ENCODE data around the gene CCDC178. TPM values are rescaled to one million over a fixed set of nuclear protein-coding genes. Genes with fewer than 3 reads are reported as not detected.
"Not testable (repeated sequence)": the region's sequence is repeated elsewhere in the genome, so short reads cannot be mapped to it uniquely, and the experiment has no call there.

Gene CCDC178
- polyA plus RNA-seq, 2 of the 4 experiments (the other 2 are of a cell fraction) = 0.06 TPM; not detected in 1

DNA sequence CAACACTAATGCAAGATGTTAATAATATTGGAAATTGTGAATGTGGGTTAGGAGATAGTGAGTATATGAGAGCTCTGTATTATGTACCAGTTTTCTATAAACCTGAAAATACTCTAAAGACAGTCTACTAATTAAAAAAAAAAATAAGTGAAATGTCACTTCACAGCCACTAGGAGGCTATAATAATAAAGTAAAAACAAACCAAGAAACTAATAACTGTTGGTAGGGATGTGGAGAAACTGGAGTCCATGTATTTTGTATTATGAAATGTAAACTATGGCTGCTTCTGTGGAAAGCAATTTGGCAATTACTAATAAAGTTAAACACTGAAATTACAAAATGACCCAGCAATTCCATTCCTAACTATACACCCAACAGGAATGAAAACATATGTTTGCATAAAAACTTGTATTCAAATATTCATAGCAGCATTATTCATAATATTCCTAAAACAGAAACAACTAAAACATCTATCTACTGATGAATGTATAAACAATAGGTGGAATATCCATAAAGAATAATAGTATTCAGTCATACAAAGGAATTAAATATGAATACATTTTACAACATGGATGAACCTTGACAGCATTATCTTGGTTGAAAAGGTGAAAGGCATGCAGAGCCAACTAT, 36.2 kb downstream of the CCDC178 start (continued):
- no peak for TF ChIP-seq JUNB (IDR thresholded peaks at IDR 0.05)
- no peak for TF ChIP-seq EHMT2 (IDR thresholded peaks at IDR 0.05; ENCODE audit: low read depth)

DNA sequence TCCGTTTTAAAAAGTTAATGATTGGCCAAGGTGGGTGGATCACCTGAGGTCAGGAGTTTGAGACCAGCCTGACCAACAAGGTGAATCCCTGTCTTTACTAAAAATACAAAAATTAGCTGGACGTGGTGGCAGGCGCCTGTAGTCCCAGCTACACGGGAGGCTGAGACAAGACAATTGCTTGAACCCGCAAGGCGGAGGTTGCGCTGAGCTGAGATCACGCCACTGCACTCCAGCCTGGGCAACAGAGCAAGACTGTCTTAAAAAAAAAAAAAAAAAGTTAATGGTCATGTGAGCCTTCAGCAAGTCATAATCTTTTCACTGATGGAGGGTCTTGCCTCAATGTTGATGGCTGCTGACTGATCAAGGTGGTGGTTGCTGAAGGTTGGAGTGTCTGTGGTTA, 41.6 kb downstream of the CCDC178 start:
- H3K4me1 ChIP-seq; H3K27ac ChIP-seq; FAIRE-seq; H3K9me3 ChIP-seq; POLR2A ChIA-PET; ATAC-seq; H3K4me3 ChIP-seq; H3K4me2 ChIP-seq; DNase-seq (ENCODE audit: low read depth in 1 of 2, low spot score in 1 of 2); CTCF ChIA-PET: not testable (repeated sequence)
- WGBS (ENCODE audit: missing lambda C conversion rate) = 47% methylated on average over 8 of the region's 8 CpGs

DNA sequence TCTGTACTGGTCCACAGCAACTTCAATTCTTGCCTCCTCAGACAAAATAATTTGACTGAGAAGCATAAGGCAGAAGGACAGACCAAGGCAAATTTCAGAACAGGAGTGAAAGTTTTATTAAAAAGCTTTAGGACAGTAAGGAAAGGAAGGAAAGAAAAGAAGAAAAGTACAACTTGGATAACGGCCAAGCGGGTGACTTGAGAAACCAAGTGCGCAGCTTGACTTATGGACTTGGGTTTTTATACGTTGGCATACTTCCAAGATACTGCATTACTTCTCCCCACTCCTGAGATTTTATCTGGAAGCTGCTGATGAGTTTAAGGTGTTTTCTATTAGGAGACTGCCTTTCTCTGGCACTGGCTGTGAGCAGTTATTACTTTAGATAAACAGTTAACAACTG, 64.7 kb downstream of the CCDC178 start:
- Histone ChIP-seq H3K4me1 (no peaks in the 10 kb centered on the region), H3K9me3 (no peaks in the 10 kb centered on the region), H3K4me2 (no peak overlapping the region), H3K4me3 (no peak overlapping the region), H3K27ac (no peak overlapping the region)
- POLR2A ChIA-PET = no interaction called here
- WGBS (ENCODE audit: missing lambda C conversion rate) = 35% methylated on average over 4 of the region's 4 CpGs
- ATAC-seq (no peak), DNase-seq (ENCODE audit: low read depth in 1 of 2, low spot score in 1 of 2) (no peak), FAIRE-seq (no peak)
- CTCF ChIA-PET = interaction anchor here (1.4 kb wide), 1 partner anchor 9 kb away, joined by 3 read pairs; no protein-coding TSS in a partner anchor
- TF ChIP-seq, protein P1, sequence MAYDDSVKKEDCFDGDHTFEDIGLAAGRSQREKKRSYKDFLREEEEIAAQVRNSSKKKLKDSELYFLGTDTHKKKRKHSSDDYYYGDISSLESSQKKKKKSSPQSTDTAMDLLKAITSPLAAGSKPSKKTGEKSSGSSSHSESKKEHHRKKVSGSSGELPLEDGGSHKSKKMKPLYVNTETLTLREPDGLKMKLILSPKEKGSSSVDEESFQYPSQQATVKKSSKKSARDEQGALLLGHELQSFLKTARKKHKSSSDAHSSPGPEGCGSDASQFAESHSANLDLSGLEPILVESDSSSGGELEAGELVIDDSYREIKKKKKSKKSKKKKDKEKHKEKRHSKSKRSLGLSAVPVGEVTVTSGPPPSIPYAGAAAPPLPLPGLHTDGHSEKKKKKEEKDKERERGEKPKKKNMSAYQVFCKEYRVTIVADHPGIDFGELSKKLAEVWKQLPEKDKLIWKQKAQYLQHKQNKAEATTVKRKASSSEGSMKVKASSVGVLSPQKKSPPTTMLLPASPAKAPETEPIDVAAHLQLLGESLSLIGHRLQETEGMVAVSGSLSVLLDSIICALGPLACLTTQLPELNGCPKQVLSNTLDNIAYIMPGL (CRISPR knock-in tag; IDR thresholded peaks at IDR 0.05; ENCODE audit: borderline replicate concordance) = no peak
- no peak for TF ChIP-seq TP53 (CRISPR knock-in tag; IDR thresholded peaks at IDR 0.05)
- no peak for TF ChIP-seq GATA3 (IDR thresholded peaks at IDR 0.05; ENCODE audit: borderline replicate concordance)
- TF ChIP-seq, protein P2, sequence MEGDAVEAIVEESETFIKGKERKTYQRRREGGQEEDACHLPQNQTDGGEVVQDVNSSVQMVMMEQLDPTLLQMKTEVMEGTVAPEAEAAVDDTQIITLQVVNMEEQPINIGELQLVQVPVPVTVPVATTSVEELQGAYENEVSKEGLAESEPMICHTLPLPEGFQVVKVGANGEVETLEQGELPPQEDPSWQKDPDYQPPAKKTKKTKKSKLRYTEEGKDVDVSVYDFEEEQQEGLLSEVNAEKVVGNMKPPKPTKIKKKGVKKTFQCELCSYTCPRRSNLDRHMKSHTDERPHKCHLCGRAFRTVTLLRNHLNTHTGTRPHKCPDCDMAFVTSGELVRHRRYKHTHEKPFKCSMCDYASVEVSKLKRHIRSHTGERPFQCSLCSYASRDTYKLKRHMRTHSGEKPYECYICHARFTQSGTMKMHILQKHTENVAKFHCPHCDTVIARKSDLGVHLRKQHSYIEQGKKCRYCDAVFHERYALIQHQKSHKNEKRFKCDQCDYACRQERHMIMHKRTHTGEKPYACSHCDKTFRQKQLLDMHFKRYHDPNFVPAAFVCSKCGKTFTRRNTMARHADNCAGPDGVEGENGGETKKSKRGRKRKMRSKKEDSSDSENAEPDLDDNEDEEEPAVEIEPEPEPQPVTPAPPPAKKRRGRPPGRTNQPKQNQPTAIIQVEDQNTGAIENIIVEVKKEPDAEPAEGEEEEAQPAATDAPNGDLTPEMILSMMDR (IDR thresholded peaks at IDR 0.05) = no peak
- TF ChIP-seq ZSCAN20 (CRISPR knock-in tag; IDR thresholded peaks at IDR 0.05) = no peak
- no peak for TF ChIP-seq SREBF2 (IDR thresholded peaks at IDR 0.05)
- no peak for TF ChIP-seq HEYL (CRISPR knock-in tag; IDR thresholded peaks at IDR 0.05)
- no peak for TF ChIP-seq EHMT2 (IDR thresholded peaks at IDR 0.05; ENCODE audit: low read depth)
- no peak for TF ChIP-seq ZC3H11A (IDR thresholded peaks at IDR 0.05)
- no peak for TF ChIP-seq JUNB (IDR thresholded peaks at IDR 0.05)
- TF ChIP-seq, protein P3, sequence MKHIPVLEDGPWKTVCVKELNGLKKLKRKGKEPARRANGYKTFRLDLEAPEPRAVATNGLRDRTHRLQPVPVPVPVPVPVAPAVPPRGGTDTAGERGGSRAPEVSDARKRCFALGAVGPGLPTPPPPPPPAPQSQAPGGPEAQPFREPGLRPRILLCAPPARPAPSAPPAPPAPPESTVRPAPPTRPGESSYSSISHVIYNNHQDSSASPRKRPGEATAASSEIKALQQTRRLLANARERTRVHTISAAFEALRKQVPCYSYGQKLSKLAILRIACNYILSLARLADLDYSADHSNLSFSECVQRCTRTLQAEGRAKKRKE (CRISPR knock-in tag; IDR thresholded peaks at IDR 0.05; ENCODE audit: low read depth) = no peak
- TF ChIP-seq FOXS1 (CRISPR knock-in tag; IDR thresholded peaks at IDR 0.05) = no peak
- no peak for TF ChIP-seq BHLHE40 (IDR thresholded peaks at IDR 0.05; ENCODE audit: low read depth, low read length)
- TF ChIP-seq RARB (CRISPR knock-in tag; IDR thresholded peaks at IDR 0.05) = no peak
- TF ChIP-seq ZNF302 (CRISPR knock-in tag; IDR thresholded peaks at IDR 0.05) = no peak
- no peak for TF ChIP-seq MYC (IDR thresholded peaks at IDR 0.05; ENCODE audit: borderline replicate concordance, low read length)
- no peak for TF ChIP-seq CBX8 (IDR thresholded peaks at IDR 0.05)
- no peak for TF ChIP-seq EHF (CRISPR knock-in tag; IDR thresholded peaks at IDR 0.05)

DNA sequence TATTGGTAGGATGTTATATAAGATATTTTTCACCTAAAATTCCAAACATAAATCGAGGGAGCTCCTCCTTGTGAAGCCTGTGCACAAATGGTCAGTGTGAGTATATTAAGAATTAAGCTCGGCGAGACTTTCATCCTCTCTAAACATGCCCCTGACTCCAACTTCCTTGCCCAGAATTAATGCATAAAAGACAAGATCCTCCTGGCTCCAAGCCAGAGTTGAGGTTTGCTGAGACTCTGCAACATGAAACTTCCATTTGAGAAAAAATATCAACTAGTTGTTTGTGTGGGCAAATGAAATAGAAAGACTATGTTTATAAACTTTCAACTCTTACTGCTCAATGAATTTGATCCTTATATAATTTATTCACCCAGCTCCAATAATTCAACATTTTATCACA, 68.1 kb downstream of the CCDC178 start:
- POLR2A ChIA-PET = no interaction called here
- FAIRE-seq = no peak

More for the DNA sequence above, 68.1 kb downstream of the CCDC178 start:
- WGBS (ENCODE audit: missing lambda C conversion rate) = 1% methylated on average over 3 of the region's 3 CpGs
- H3K4me3 ChIP-seq = no peak overlapping the region
- DNase-seq (ENCODE audit: low read depth in 1 of 2, low spot score in 1 of 2) (no peak), ATAC-seq (no peak)
- no peak overlapping the region for H3K27ac ChIP-seq
- H3K4me2 ChIP-seq = no peak overlapping the region
- no peak for TF ChIP-seq EHMT2 (IDR thresholded peaks at IDR 0.05; ENCODE audit: low read depth)
- TF ChIP-seq, protein P4, sequence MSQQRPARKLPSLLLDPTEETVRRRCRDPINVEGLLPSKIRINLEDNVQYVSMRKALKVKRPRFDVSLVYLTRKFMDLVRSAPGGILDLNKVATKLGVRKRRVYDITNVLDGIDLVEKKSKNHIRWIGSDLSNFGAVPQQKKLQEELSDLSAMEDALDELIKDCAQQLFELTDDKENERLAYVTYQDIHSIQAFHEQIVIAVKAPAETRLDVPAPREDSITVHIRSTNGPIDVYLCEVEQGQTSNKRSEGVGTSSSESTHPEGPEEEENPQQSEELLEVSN (IDR thresholded peaks at IDR 0.05; ENCODE audit: borderline replicate concordance, low read depth) = no peak
- H3K9me3 ChIP-seq = no peaks in the 10 kb centered on the region
- CTCF ChIA-PET = no interaction called here
- H3K4me1 ChIP-seq = no peaks in the 10 kb centered on the region
